PC-3 (cell line): ENCODE measurements around the gene PERP. TPM values are rescaled to one million over a fixed set of nuclear protein-coding genes. Genes with fewer than 3 reads are reported as not detected.
A peak's percentile ranks its signal among the peaks of the same experiment; 100 is the strongest.

Experiments
- ATAC-seq: fragments of 200-7000 bp; cut with Tn5 transposase; 2 replicates; pipeline ENCODE4 v1.9.1; 2020; ENCODE audit warnings: mild to moderate bottlenecking, moderate library complexity
- BruUV-seq: library from RNA; stranded (reverse); fragments of 400-500 nt; replicated peaks from 2 replicates; lab custom pipeline; 2021; lab: Mats Ljungman, UMichigan
- CTCF ChIA-PET: fragments of 300-600 bp; sonication (Branson Sonifier 250); formaldehyde crosslinking; loops from one replicate; lab custom pipeline; 2022; ENCODE audit warnings: antibody characterized with exemption; lab: Charles Lee
- POLR2A ChIA-PET: fragments of 300-600 bp; sonication (Branson Sonifier 250); formaldehyde crosslinking; loops from one replicate; lab custom pipeline; 2022; ENCODE audit warnings: antibody characterized with exemption; ENCODE audit not compliant: unreplicated experiment; lab: Charles Lee
- DNase-seq: peaks from one replicate; pipeline ENCODE4 v3.0.0-alpha.2; 2015
- H2AFZ ChIP-seq: fragments of 300-600 bp; sonication (generic); 2 replicates; pipeline ENCODE4 v1.6.0; 2016; ENCODE audit warnings: antibody characterized with exemption, low read length
- H3F3A ChIP-seq: fragments of 300-600 bp; sonication (generic); one replicate; pipeline ENCODE4 v1.6.0; 2017; ENCODE audit warnings: antibody characterized with exemption, low read length, control low read depth, mild to moderate bottlenecking; ENCODE audit not compliant: unreplicated experiment
- H3K27ac ChIP-seq: fragments of 300-600 bp; sonication (generic); 2 replicates; pipeline ENCODE4 v1.5.1; 2016; ENCODE audit warnings: mild to moderate bottlenecking, low read length
- H3K27me3 ChIP-seq: fragments of 300-600 bp; sonication (generic); 2 replicates; pipeline ENCODE4 v1.6.1; 2016; ENCODE audit warnings: low read length, mixed read lengths
- H3K36me3 ChIP-seq: fragments of 300-600 bp; sonication (generic); 2 replicates; pipeline ENCODE4 v1.6.1; 2016; ENCODE audit warnings: low read depth, mixed run types, low read length, mixed read lengths
- H3K4me1 ChIP-seq: fragments of 300-600 bp; sonication (generic); 2 replicates; pipeline ENCODE4 v1.5.1; 2016; ENCODE audit warnings: low read length; ENCODE audit not compliant: insufficient read depth
- H3K4me2 ChIP-seq: fragments of 300-600 bp; sonication (generic); 2 replicates; pipeline ENCODE4 v1.6.0; 2016; ENCODE audit warnings: low read length
- H3K4me3 ChIP-seq: fragments of 300-600 bp; sonication (generic); 2 replicates; pipeline ENCODE4 v1.5.1; 2016; ENCODE audit warnings: mild to moderate bottlenecking, low read length, mixed read lengths
- H3K79me2 ChIP-seq: fragments of 300-600 bp; sonication (generic); 2 replicates; pipeline ENCODE4 v1.6.1; 2017; ENCODE audit warnings: low read length, mixed read lengths
- H3K9ac ChIP-seq: fragments of 300-600 bp; sonication (generic); 2 replicates; pipeline ENCODE4 v1.6.0; 2016; ENCODE audit warnings: mild to moderate bottlenecking, low read length
- H3K9me2 ChIP-seq: fragments of 300-600 bp; sonication (generic); replicated peaks from 2 replicates; pipeline ENCODE4 v1.6.1; 2016; ENCODE audit warnings: mixed run types, low read length, mixed read lengths
- H3K9me3 ChIP-seq: fragments of 300-600 bp; sonication (generic); 2 replicates; pipeline ENCODE4 v1.6.1; 2016; ENCODE audit warnings: low read length, mixed read lengths
- H4K20me1 ChIP-seq: fragments of 300-600 bp; sonication (generic); 2 replicates; pipeline ENCODE4 v1.6.1; 2016; ENCODE audit warnings: low read length, mixed read lengths
- CTCF ChIP-seq: fragments of 300-600 bp; sonication (generic); conservative IDR thresholded peaks from 2 replicates; pipeline ENCODE4 v1.5.1; 2017; ENCODE audit warnings: antibody characterized with exemption, low read depth, mild to moderate bottlenecking, low read length
- EZH2 ChIP-seq: fragments of 300-600 bp; sonication (generic); IDR thresholded peaks from one replicate; pipeline ENCODE4 v1.6.1; 2017; ENCODE audit warnings: antibody characterized with exemption, mild to moderate bottlenecking, low read length; ENCODE audit not compliant: unreplicated experiment
- EZH2phosphoT487 ChIP-seq: fragments of 300-600 bp; sonication (generic); IDR thresholded peaks from 2 replicates; pipeline ENCODE4 v1.6.1; 2018; ENCODE audit warnings: mild to moderate bottlenecking, antibody characterized with exemption, low read length, borderline replicate concordance
- intact Hi-C: fragments of 100-400 bp; cut with micrococcal nuclease; formaldehyde crosslinking; loops from 2 replicates; pipeline ENCODE4 v1.9.0; 2023
- total RNA-seq: library from RNA; depleted of rRNA; stranded (reverse); fragments of >200 nt; gene quantifications from 2 replicates; pipeline ENCODE4 v1.2.3, GENCODE V29; 2014

Gene PERP
- total RNA-seq, 1 experiment from 2014 or later, result 50.3 TPM

DNA sequence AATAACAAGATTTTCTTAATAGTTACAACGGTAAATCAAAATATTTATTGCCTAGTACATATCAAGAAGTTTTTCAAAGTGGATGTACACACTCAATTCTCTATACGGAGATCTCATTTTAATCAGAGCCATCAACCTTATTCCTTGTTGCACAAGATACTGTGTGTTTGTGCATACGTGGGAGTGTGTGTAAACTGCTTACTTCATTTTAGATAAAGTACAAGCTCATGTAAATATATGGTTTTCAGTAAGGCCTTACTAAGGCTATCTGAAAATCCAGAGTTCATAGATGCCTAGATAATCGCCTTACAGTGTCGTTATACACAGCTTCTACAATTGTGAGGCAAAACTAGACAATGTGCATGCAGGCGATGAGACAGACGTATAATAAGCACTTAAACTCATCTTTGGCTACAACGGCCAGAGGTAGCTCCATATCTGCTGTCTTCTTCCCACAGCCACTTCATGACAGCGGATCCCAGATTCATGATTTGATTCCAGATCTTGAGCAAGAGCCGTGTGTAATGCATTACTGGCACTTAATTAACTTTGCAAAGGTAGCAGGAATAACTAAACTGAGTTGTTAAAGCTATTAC is 2.5 kb downstream of the PERP start:
- CTCF ChIA-PET, result no interaction called here

DNA sequence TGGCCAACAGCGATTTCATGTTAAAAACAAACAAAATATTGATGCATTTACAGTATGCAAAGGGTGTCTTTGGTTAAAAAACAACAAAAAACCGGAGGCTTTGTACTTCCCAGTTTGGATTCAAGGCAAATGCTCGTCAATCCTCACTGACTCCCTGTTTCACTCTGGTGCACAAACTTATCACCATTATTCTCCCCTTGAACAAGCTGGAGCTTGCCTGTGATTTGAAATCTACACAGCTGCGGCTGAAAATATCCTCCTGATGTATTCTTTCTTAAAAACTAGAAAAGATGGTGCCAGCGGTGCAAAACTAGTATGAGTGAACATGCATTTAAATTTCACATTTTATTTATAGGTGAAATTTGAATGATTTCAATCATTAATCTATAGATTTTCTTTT is 3.3 kb downstream of the PERP start:
- TF ChIP-seq EZH2phosphoT487, result no peak
- TF ChIP-seq EZH2, result no peak
- no peak for TF ChIP-seq CTCF
- intact Hi-C loops, result loop anchor here (2.0 to 10.0 kb wide), 2 partner anchors 67 to 249 kb away; no protein-coding TSS in a partner anchor
- ChIA-PET CTCF (no interaction called here), POLR2A (no interaction called here)
- H2AFZ ChIP-seq, result no peak overlapping the region
- no peak overlapping the region for H3K27ac ChIP-seq
- H3K36me3 ChIP-seq, result peaks cover 3% of the 10 kb centered on the region; the same call in 1 of the 2 replicates
- H3K9me3 ChIP-seq, result no peaks in the 10 kb centered on the region
- H3K79me2 ChIP-seq, result peaks cover 68% of the 10 kb centered on the region
- H4K20me1 ChIP-seq, result no peaks in the 10 kb centered on the region
- H3K4me3 ChIP-seq, result no peak overlapping the region
- H3K27me3 ChIP-seq, result no peaks in the 10 kb centered on the region
- H3K9me2 ChIP-seq, result no peaks in the 10 kb centered on the region
- H3F3A ChIP-seq, result no peaks in the 10 kb centered on the region
- ATAC-seq, result no peak
- H3K9ac ChIP-seq, result no peak overlapping the region
- no TSS peak for BruUV-seq
- no peak overlapping the region for H3K4me2 ChIP-seq
- peaks cover 36% of the 10 kb centered on the region for H3K4me1 ChIP-seq
- no peak for DNase-seq

More for the DNA sequence above, 2.5 kb downstream of the PERP start:
- no peak for ATAC-seq
- H3K27me3 ChIP-seq, result no peaks in the 10 kb centered on the region
- H3K27ac ChIP-seq, result peak overlapping the region; percentile 69
- peak overlapping the region; percentile 97 for H3K4me2 ChIP-seq
- H3F3A ChIP-seq, result no peaks in the 10 kb centered on the region
- peaks cover 32% of the 10 kb centered on the region for H3K4me1 ChIP-seq
- no peak overlapping the region for H2AFZ ChIP-seq
- intact Hi-C loops, result loop anchor here (1.0 to 10.0 kb wide), 4 partner anchors 16 to 397 kb away; no protein-coding TSS in a partner anchor
- H4K20me1 ChIP-seq, result no peaks in the 10 kb centered on the region
- no peaks in the 10 kb centered on the region; the same call in 1 of the 2 replicates for H3K36me3 ChIP-seq
- H3K9ac ChIP-seq, result peak overlapping the region; percentile 21; the same call in 1 of the 2 replicates
- TF ChIP-seq EZH2phosphoT487, result no peak
- no peak for TF ChIP-seq EZH2
- TF ChIP-seq CTCF, result no peak
- H3K9me3 ChIP-seq, result no peaks in the 10 kb centered on the region
- H3K4me3 ChIP-seq, result peak overlapping the region; percentile 95
- no peak for DNase-seq
- peaks cover 59% of the 10 kb centered on the region for H3K79me2 ChIP-seq
- BruUV-seq, result no TSS peak
- no peaks in the 10 kb centered on the region for H3K9me2 ChIP-seq
- POLR2A ChIA-PET, result no interaction called here
